ENCODE data around the gene POU2F1.

DNA sequence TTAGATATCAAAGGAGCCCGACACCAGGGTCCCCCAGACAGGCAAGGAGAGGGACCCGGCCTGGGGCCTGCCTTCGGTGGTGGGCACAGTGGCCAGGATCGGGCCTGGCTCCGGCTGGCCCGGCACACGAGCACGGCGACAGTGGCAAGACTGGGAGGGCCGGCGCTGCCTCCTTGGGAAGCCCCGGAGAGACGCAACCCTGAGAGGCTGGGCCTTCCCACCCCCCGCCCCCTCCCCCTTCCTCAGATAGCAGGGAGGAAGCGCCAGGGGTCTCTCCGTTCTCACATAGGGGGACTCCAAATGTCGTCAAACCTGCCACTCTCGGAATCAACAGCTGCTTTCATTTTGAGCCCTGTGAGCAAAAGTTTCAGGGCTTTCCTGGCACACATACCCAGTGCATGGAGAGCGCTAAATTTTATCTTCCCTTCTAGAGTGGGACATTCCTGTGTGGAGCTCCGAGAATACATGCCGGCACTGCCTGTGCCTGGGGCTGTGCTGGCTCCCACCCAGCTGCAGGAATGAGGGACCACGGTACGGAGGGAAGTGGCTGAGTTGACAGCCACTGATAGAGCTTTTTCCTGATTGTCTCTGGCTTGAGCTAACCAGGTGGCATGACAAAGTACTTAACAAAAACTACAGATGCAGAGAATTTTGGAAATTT lies 235.2 kb downstream of the POU2F1 start:
- TF ChIP-seq, protein P1, sequence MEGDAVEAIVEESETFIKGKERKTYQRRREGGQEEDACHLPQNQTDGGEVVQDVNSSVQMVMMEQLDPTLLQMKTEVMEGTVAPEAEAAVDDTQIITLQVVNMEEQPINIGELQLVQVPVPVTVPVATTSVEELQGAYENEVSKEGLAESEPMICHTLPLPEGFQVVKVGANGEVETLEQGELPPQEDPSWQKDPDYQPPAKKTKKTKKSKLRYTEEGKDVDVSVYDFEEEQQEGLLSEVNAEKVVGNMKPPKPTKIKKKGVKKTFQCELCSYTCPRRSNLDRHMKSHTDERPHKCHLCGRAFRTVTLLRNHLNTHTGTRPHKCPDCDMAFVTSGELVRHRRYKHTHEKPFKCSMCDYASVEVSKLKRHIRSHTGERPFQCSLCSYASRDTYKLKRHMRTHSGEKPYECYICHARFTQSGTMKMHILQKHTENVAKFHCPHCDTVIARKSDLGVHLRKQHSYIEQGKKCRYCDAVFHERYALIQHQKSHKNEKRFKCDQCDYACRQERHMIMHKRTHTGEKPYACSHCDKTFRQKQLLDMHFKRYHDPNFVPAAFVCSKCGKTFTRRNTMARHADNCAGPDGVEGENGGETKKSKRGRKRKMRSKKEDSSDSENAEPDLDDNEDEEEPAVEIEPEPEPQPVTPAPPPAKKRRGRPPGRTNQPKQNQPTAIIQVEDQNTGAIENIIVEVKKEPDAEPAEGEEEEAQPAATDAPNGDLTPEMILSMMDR (IDR thresholded peaks at IDR 0.05), result no peak
- no peak for TF ChIP-seq EP300 (IDR thresholded peaks at IDR 0.05)
- no peak for TF ChIP-seq POLR2A (IDR thresholded peaks at IDR 0.05)

All from tibial nerve (tissue), 4 donors.